ENCODE results near the gene SPACDR. TPM values are rescaled to one million over a fixed set of nuclear protein-coding genes. Genes with fewer than 3 reads are reported as not detected.
"Not testable (repeated sequence)": the region's sequence is repeated elsewhere in the genome, so short reads cannot be mapped to it uniquely, and the experiment has no call there.

SPACDR gene
- total RNA-seq, 1 donor from 2014 or later: 1.4 TPM

- Mint-ChIP-seq H3K4me3 (no peak overlapping the region), H3K36me3 (ENCODE audit: low read depth) (no peaks in the 10 kb centered on the region), H3K27ac (ENCODE audit: unreplicated experiment) (no peak overlapping the region), H3K27me3 (ENCODE audit: low read depth) (no peaks in the 10 kb centered on the region), H3K4me1 (peaks cover 5% of the 10 kb centered on the region), H3K9me3 (no peaks in the 10 kb centered on the region)
- TF ChIP-seq CTCF (conservative IDR thresholded peaks at IDR 0.05): no peak
- DNase-seq (ENCODE audit: low read depth, low spot score): no peak
Observed at GRCh38 chr7:100504887-100505611, 41.0 kb upstream of the SPACDR start.

- not testable (repeated sequence) for H3K4me1 Mint-ChIP-seq; H3K9me3 Mint-ChIP-seq; H3K4me3 Mint-ChIP-seq; H3K27me3 Mint-ChIP-seq (ENCODE audit: low read depth); H3K27ac Mint-ChIP-seq (ENCODE audit: unreplicated experiment); DNase-seq (ENCODE audit: low read depth, low spot score); H3K36me3 Mint-ChIP-seq (ENCODE audit: low read depth)
Observed at GRCh38 chr7:100504031-100504430, 40.0 kb upstream of the SPACDR start.

GRCh38 chr7:100500743-100501142 is 36.7 kb upstream of the SPACDR start:
- H3K27ac Mint-ChIP-seq (ENCODE audit: unreplicated experiment); H3K36me3 Mint-ChIP-seq (ENCODE audit: low read depth); H3K4me3 Mint-ChIP-seq; H3K27me3 Mint-ChIP-seq (ENCODE audit: low read depth); DNase-seq (ENCODE audit: low read depth, low spot score); H3K4me1 Mint-ChIP-seq; H3K9me3 Mint-ChIP-seq: not testable (repeated sequence)

GRCh38 chr7:100496509-100496908 is 32.4 kb upstream of the SPACDR start:
- no peaks in the 10 kb centered on the region for H3K27me3 Mint-ChIP-seq (ENCODE audit: low read depth)

GRCh38 chr7:100493476-100494264 is 29.6 kb upstream of the SPACDR start:
- Mint-ChIP-seq H3K36me3 (ENCODE audit: low read depth) (no peaks in the 10 kb centered on the region), H3K27me3 (ENCODE audit: low read depth) (no peaks in the 10 kb centered on the region), H3K27ac (ENCODE audit: unreplicated experiment) (no peak overlapping the region), H3K4me3 (peak overlapping the region; percentile 77), H3K4me1 (peaks cover 30% of the 10 kb centered on the region), H3K9me3 (no peaks in the 10 kb centered on the region)
- no peak for DNase-seq (ENCODE audit: low read depth, low spot score)
- peak; percentile 3 for TF ChIP-seq CTCF (conservative IDR thresholded peaks at IDR 0.05)

More at GRCh38 chr7:100496509-100496908, 32.4 kb upstream of the SPACDR start:
- no peak overlapping the region for H3K4me3 Mint-ChIP-seq
- H3K27ac Mint-ChIP-seq (ENCODE audit: unreplicated experiment): no peak overlapping the region
- DNase-seq (ENCODE audit: low read depth, low spot score): no peak
- no peak for TF ChIP-seq CTCF (conservative IDR thresholded peaks at IDR 0.05)
- no peaks in the 10 kb centered on the region for H3K9me3 Mint-ChIP-seq
- peaks cover 18% of the 10 kb centered on the region for H3K4me1 Mint-ChIP-seq
- no peaks in the 10 kb centered on the region for H3K36me3 Mint-ChIP-seq (ENCODE audit: low read depth)

GRCh38 chr7:100492738-100493475 is 28.8 kb upstream of the SPACDR start:
- H3K27me3 Mint-ChIP-seq (ENCODE audit: low read depth): no peaks in the 10 kb centered on the region
- no peaks in the 10 kb centered on the region for H3K36me3 Mint-ChIP-seq (ENCODE audit: low read depth)
- no peak for DNase-seq (ENCODE audit: low read depth, low spot score)
- no peak overlapping the region for H3K27ac Mint-ChIP-seq (ENCODE audit: unreplicated experiment)
- peak; percentile 16 for TF ChIP-seq CTCF (conservative IDR thresholded peaks at IDR 0.05)
- H3K4me1 Mint-ChIP-seq: peaks cover 32% of the 10 kb centered on the region
- peak overlapping the region; percentile 77 for H3K4me3 Mint-ChIP-seq
- no peaks in the 10 kb centered on the region for H3K9me3 Mint-ChIP-seq
